GM19240 (cell line): ENCODE results near the gene COQ10B.

Experiments used
- DNase-seq: peaks from one replicate; pipeline ENCODE4 v3.0.0; 2011; ENCODE audit warnings: low spot score; ENCODE audit not compliant: insufficient read length

The COQ10B gene

GRCh38 chr2:197500503-197501131 is 47.3 kb downstream of the COQ10B start:
- no peak for DNase-seq

GRCh38 chr2:197502201-197502600 is 48.8 kb downstream of the COQ10B start:
- DNase-seq = no peak

- no peak for DNase-seq
These were observed 49.3 kb downstream of the COQ10B start for GRCh38 chr2:197502685-197503084.

GRCh38 chr2:197504000-197504399 is 50.6 kb downstream of the COQ10B start:
- no peak for DNase-seq

GRCh38 chr2:197504512-197504911 is 51.2 kb downstream of the COQ10B start:
- no peak for DNase-seq

- DNase-seq = no peak
These were observed 53.3 kb downstream of the COQ10B start for GRCh38 chr2:197506658-197507057.

GRCh38 chr2:197513915-197514314 is 60.6 kb downstream of the COQ10B start:
- DNase-seq = no peak

GRCh38 chr2:197514754-197515153 is 61.4 kb downstream of the COQ10B start:
- DNase-seq = no peak

GRCh38 chr2:197515315-197515738 is 62.0 kb downstream of the COQ10B start:
- DNase-seq = no peak

GRCh38 chr2:197515739-197516392 is 62.5 kb downstream of the COQ10B start, which contains the start of gene MOB4:
Gene MOB4 (plus strand): TSS chr2:197516066. CDS start chr2:197516087, 21 bp downstream.
- DNase-seq = peak; percentile 76

GRCh38 chr2:197516393-197516761 is 63.0 kb downstream of the COQ10B start:
- DNase-seq = no peak

GRCh38 chr2:197517150-197517549 is 63.8 kb downstream of the COQ10B start:
- no peak for DNase-seq
